HG02798 (cell line): ENCODE results near the gene KCNQ1.

Source experiments
- ATAC-seq: cut with Tn5 transposase; IDR thresholded peaks from one replicate; pipeline ENCODE4 v1.9.1; 2021; ENCODE audit warnings: mild to moderate bottlenecking; ENCODE audit not compliant: unreplicated experiment, poor library complexity

KCNQ1 gene

GRCh38 chr11:2561696-2562581, 117.1 kb downstream of the KCNQ1 start:
- no peak for ATAC-seq

GRCh38 chr11:2562890-2563212, 118.0 kb downstream of the KCNQ1 start:
- ATAC-seq = no peak

DNA sequence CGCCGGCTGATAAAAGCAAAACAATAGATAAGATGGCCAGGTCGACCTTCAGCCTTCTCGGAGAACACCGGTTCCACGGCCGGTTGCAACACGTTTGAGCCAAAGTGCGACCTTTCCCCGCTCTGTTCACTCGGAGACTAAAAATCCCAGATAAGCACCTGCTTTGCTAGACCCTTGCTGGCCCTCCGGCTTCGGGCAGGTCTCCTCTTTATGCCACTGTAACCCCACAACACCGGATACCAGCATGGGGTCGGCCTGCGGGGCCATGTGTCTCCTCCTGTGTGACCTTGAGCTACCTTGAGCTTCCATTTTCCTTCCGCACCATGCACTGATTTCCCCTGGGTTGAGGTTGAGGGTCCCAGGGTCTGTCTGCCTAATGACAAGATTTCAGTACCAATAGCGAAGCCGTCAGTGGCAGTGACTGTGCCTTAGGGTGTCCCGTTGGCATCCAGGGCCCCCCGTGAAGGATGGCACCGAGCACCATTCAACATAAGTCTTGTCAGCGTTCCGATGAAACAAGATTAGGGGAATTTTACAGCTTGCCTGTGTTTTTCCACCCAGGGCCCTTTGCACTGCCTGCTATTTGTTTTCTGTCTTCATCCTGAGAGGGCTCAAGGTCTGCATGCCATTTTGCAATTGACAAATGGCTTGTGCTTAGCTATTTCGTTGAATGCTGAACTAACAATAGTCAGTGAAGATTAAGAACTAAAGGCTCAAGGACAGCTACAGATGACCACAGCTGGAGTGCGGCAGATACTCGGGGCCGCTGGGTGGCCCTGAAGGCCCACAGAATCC, 118.6 kb downstream of the KCNQ1 start:
- no peak for ATAC-seq

GRCh38 chr11:2564008-2564530, 119.3 kb downstream of the KCNQ1 start:
- no peak for ATAC-seq

GRCh38 chr11:2564588-2565425, 120.0 kb downstream of the KCNQ1 start:
- ATAC-seq = no peak

DNA sequence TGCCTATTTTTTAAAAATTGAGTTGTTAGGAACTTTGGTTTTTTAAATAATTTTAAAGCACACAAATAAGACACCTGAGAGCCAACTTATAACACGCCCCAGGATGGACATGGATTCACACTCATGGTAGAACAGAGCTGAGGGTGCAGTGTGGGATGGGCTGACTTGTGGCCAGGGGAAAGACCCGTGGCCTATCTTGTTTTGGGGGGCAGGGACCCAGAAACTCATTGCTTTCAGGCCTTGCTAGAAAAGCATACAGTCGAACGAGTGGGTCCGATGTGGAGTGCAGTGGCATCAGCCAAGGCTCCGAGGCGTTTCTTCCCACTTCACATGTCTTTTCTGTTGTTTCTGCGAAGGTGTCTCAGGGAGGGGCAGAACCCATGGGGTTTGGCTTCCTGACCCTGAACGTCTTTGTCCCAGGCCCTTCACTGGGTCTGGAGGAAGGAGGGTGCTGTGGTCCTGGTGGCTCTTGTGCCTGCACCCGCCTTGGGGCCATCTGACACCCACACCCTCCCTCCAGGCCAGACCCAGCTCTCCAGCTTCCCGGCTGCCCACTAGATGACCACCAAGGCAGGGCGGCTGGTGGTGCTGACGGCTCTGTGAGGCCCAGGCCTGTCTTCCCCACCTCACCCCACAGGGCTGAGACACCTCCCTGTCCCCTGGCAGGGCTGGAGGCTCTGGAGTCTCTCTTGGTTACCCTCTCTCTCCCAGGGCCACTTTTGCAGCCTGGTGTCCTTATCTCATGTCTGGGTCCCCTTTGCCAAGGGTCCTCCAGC, 120.8 kb downstream of the KCNQ1 start:
- ATAC-seq = no peak

- no peak for ATAC-seq
These were observed 121.6 kb downstream of the KCNQ1 start for GRCh38 chr11:2566223-2567025.

GRCh38 chr11:2567026-2567671, 122.3 kb downstream of the KCNQ1 start:
- no peak for ATAC-seq

DNA sequence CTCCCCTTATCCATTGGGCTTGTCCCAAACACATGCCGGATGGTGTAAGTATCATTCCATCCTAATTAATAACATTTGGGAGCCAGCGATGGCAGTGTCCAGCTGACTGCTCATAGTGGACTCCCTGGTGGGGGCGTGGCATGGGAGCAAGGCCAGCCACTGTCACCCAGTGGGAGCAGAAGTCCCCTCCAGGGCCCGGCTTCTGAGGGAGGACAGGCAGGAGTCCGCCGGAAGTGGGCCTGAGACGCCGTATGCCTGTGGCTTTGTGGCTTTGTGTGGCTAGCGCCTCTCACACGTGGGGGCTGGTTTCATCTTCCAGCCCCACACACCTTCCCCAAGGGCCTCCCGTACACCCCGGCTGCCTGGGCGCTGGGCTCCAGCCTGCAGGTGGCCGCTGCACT, 124.5 kb downstream of the KCNQ1 start:
- ATAC-seq = no peak

GRCh38 chr11:2569731-2570210, 125.0 kb downstream of the KCNQ1 start:
- ATAC-seq = no peak

DNA sequence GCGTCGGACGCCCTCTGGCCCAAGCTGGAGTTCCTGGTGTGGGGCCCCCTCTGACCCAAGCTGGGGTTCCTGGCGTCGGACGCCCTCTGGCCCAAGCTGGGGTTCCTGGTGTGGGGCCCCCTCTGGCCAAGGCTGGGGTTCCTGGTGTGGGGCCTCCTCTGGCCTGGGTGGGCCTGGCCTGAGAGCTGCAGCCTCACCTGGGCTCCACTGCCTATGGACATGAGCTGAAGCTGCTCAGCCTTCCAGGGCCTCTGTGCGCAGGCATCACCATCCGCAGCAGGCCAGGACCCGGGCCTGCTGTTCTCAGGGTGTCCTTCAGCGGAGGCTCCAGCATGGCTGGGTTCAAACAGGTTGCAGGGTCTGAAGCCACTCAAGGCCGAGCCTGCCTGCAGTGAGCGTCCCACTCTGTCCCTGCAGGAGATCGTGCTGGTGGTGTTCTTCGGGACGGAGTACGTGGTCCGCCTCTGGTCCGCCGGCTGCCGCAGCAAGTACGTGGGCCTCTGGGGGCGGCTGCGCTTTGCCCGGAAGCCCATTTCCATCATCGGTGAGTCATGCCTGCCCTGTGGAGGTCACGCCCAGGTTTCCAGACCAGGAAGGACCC, 125.5 kb downstream of the KCNQ1 start:
- ATAC-seq = no peak

DNA sequence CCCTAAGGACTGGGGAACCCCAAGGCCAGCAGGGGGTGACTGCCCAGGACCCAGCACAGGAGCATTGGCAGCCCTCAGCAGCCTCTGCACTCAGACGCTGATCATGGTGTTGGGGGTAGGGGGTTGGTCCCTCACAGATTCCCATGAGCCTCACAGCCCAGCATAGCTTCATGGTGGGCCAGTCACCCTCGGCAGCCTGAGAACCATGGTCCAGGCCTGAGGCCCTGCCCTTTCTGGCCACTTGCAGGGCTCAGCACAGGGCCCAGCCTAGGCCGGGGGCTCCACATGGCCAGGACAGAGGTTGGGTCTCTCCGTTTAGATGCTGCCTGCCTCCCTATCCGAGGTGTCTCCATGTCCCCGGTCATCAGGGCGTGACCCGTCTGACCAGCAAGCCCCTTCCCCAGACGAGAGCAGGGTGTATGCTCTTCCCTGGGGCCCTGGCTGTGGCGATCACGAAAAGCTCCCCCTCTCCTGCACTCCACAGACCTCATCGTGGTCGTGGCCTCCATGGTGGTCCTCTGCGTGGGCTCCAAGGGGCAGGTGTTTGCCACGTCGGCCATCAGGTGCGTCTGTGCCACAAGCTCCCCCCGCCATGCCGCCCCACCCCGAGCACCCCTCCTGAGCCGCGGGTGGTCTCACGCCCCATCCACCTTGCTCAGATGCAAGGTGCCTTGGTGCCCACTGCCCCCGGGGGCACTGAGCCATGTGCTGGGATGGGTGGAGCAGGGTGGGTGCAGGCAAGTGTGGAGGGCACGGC, 126.2 kb downstream of the KCNQ1 start:
- ATAC-seq = no peak

- no peak for ATAC-seq
These were observed 126.9 kb downstream of the KCNQ1 start for GRCh38 chr11:2571598-2572281.

- no peak for ATAC-seq
These were observed 127.9 kb downstream of the KCNQ1 start for GRCh38 chr11:2572491-2573239.

GRCh38 chr11:2573240-2574042, 128.6 kb downstream of the KCNQ1 start:
- no peak for ATAC-seq
